Raji (cell line): ENCODE data around the gene BRI3BP.

Source experiments
- POLR2A ChIP-seq: IDR thresholded peaks from 2 replicates; pipeline ENCODE4 v1.6.1; 2011; ENCODE audit warnings: low read depth, low read length, control low read depth; ENCODE audit not compliant: insufficient read depth

Gene BRI3BP

GRCh38 chr12:125033288-125033687, 39.8 kb downstream of the BRI3BP start:
- TF ChIP-seq POLR2A, result no peak

GRCh38 chr12:125038976-125039625, 45.7 kb downstream of the BRI3BP start:
- no peak for TF ChIP-seq POLR2A

- TF ChIP-seq POLR2A, result no peak
These were observed 55.6 kb downstream of the BRI3BP start for GRCh38 chr12:125049093-125049458.

- no peak for TF ChIP-seq POLR2A
These were observed 57.0 kb downstream of the BRI3BP start for GRCh38 chr12:125050446-125050845.

- no peak for TF ChIP-seq POLR2A
These were observed 57.4 kb downstream of the BRI3BP start for GRCh38 chr12:125050868-125051267.

GRCh38 chr12:125053821-125054220, 60.4 kb downstream of the BRI3BP start:
- TF ChIP-seq POLR2A, result no peak

- no peak for TF ChIP-seq POLR2A
These were observed 62.1 kb downstream of the BRI3BP start for GRCh38 chr12:125055591-125055990.

GRCh38 chr12:125056306-125056705, 62.9 kb downstream of the BRI3BP start:
- no peak for TF ChIP-seq POLR2A

GRCh38 chr12:125057708-125058107, 64.3 kb downstream of the BRI3BP start:
- TF ChIP-seq POLR2A, result no peak

- TF ChIP-seq POLR2A, result no peak
These were observed 67.8 kb downstream of the BRI3BP start for GRCh38 chr12:125061229-125061628.

- TF ChIP-seq POLR2A, result no peak
These were observed 71.0 kb downstream of the BRI3BP start for GRCh38 chr12:125064492-125064891.

GRCh38 chr12:125065021-125065918, 71.8 kb downstream of the BRI3BP start, which contains the start of gene AACS:
Gene AACS (plus strand): TSS chr12:125065435. CDS start chr12:125065585, 150 bp downstream.
- TF ChIP-seq POLR2A, result peak; percentile 61

- no peak for TF ChIP-seq POLR2A
These were observed 72.6 kb downstream of the BRI3BP start for GRCh38 chr12:125065919-125066570.

- no peak for TF ChIP-seq POLR2A
These were observed 74.9 kb downstream of the BRI3BP start for GRCh38 chr12:125068391-125068790.

- TF ChIP-seq POLR2A, result no peak
These were observed 76.2 kb downstream of the BRI3BP start for GRCh38 chr12:125069616-125070015.

- TF ChIP-seq POLR2A, result no peak
These were observed 76.7 kb downstream of the BRI3BP start for GRCh38 chr12:125070112-125070511.
